ENCODE measurements around the gene ITPRIPL1.

Gene ITPRIPL1

DNA sequence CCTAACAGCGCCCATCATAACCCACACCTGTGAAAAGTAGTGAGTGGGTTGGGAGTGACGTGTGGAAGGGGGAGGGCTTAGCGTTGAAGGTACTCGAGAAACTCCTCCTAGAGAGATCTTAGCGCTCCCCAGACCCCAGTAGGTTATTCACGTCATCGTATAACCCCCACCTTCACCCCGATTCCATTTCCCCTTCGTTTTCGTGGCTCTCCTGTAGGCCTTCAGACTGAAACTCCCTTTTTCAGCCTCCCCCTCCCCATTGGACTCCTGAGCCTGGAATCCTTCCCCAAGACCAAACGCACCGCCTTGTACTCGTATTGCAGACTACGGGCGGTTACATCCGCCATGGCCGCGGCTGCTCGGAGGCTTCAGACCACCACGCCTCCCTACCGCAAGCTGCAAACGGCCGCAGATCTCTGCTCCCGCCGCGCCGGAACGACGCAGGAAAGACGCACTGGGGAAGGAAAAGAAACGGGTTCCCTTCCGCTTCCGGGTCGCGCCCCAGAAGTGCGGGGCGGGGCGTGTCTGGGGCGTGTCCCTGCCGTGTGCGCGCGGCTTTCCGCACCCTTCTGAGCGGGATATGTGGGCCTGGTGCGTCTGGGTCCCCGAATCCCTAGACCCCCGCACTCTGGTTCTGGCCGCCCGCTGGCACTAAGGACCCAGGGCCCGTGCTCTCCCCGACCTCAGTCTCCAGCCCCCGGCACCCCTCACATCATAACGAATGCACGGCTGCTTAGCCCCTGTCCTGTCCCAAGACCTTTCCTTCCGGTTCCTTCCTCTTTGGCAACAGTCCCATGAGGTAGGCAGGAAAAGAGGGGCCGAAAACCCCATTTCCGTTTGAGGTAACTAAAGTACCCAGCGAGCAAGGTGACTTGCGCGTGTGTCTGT lies 19.8 kb upstream of the ITPRIPL1 start, which contains the start of gene SNRNP200:
SNRNP200 (minus strand) TSS at position 456 of the 888 bp plus-strand sequence; CDS start at position 347, 109 bp downstream.
- TF ChIP-seq, protein P1, sequence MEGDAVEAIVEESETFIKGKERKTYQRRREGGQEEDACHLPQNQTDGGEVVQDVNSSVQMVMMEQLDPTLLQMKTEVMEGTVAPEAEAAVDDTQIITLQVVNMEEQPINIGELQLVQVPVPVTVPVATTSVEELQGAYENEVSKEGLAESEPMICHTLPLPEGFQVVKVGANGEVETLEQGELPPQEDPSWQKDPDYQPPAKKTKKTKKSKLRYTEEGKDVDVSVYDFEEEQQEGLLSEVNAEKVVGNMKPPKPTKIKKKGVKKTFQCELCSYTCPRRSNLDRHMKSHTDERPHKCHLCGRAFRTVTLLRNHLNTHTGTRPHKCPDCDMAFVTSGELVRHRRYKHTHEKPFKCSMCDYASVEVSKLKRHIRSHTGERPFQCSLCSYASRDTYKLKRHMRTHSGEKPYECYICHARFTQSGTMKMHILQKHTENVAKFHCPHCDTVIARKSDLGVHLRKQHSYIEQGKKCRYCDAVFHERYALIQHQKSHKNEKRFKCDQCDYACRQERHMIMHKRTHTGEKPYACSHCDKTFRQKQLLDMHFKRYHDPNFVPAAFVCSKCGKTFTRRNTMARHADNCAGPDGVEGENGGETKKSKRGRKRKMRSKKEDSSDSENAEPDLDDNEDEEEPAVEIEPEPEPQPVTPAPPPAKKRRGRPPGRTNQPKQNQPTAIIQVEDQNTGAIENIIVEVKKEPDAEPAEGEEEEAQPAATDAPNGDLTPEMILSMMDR (IDR thresholded peaks at IDR 0.05): no peak

DNA sequence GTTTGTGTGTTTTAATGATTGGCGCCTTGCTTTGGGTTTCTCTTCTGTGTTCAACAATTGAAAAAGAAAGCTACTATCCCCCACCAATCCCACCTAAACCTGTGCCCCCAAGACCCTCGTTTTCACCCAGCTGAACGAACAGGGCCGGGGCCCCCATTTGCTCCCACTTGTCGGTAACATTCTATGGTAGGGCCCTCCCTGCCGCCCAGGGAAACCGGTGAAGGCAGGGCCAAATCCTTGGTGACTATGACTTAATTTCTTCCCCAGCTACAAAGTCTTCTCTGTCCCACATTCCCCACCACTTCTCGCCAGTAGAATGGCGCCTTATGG lies 19.2 kb upstream of the ITPRIPL1 start:
- TF ChIP-seq, protein P1 (IDR thresholded peaks at IDR 0.05): no peak

DNA sequence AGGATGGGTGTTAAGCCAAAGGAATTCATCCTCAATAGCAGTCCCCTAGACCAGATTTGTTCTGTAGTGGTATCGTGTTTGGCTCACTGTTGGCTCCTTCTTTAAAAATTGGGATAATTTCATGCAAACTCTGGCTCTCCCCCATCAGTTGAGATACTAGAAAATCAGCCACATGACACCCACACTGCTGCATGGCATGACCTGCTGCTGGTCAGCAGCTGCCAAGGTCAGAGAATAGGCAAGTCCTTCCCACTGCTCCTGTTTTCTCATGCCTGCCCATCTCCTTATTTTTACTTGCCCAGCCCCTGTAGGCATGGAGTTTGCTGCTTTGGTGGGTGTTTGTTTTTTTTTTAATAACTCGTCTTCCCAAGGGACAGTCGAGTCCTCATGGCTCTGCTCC lies 18.7 kb upstream of the ITPRIPL1 start:
- TF ChIP-seq, protein P1 (IDR thresholded peaks at IDR 0.05): no peak

DNA sequence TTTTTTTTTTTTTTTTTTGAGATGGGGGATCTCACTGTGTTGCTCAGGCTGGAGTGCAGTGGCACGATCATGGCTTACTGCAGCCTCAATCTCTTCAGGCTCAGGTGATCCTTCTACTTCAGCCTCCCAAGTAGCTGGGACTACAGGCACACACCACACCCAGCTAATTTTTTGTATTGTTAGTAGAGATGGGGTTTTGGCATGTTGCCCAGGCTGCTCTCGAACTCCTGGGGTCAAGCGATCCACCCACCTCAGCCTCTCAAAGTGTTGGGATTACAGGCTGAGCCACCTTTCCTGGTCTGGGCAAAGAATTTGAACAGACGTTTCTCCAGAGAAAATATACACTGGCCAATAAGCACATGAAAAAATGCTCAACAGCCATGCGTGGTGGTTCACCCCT lies 16.9 kb upstream of the ITPRIPL1 start:
- TF ChIP-seq, protein P1 (IDR thresholded peaks at IDR 0.05): no peak

DNA sequence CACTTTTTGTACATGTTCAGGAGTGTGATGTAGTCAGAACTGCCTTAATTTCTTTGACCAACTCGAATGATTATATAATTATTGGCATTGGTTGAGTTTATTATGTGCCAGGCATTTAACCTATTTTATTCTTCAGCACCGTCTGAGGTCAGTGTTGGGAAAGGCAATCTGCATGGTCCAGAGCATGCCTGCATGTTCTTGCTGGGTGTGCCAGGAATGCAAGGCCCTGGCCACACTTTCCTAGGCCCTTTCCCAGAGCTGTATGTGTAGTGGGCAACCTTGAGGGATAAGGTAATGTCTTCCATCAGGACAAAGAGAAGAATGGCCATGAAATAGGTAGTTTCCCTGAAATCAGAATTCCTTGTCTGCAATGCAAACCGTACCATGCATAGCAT lies 10.1 kb upstream of the ITPRIPL1 start:
- TF ChIP-seq, protein P1 (IDR thresholded peaks at IDR 0.05): no peak

DNA sequence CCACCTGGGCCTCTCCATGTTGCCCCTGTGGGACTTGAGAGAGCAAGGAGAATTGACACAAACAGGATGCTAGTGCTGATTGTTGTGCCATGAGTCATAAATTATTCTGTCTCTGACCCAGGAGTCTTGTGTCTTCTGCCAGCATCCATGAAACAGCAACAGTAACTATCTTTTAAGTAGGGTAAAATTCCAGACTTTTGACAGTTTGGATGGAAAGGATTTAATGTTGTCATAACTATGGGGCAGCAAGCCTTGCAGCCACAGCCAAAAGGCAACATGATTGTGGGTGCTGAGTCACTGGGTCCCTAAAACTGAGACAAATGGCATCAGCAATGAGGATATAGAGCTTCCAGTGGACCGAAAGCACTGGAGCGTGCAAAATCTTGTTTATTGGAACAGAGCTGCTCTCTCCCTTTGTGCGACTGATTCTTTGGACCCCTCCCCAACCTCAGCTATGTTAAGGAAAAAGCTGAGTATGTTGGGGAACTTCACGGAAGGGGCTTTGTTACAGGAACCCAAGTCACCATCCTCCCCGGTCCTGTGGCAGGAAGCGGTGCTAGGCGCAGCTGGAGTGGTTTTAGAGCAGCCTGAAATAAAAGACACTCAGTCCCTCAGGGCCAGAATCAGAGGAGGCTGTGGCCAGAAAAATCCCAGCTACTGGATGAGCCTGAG lies 9.6 kb upstream of the ITPRIPL1 start:
- TF ChIP-seq, protein P1 (IDR thresholded peaks at IDR 0.05): no peak

DNA sequence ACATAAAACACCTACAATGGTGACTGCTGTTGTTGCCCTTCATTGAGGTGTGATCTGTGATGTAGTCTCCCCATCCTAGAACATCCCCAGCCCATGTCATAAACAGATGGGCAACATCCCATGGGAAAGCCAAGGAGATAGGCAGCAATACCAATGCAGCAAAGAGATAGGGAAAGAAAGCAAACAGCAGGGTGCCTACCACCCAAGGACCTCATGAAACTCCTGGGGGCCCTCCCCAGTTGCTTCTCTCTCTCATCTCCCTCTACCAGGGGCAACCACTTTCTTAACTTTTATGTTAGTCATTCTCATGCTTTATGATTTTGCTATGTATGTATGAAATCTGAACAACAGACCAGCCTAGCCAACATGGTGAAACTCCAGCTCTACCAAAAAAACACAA lies 8.1 kb upstream of the ITPRIPL1 start:
- TF ChIP-seq, protein P1 (IDR thresholded peaks at IDR 0.05): no peak
